Measurements from ENCODE around the gene VAMP7. TPM values are rescaled to one million over a fixed set of nuclear protein-coding genes. Genes with fewer than 3 reads are reported as not detected.
A peak's percentile ranks its signal among the peaks of the same experiment; 100 is the strongest.
"Not testable (repeated sequence)": the region's sequence is repeated elsewhere in the genome, so short reads cannot be mapped to it uniquely, and the experiment has no call there.

Gene VAMP7
- total RNA-seq: 24.8 TPM
- polyA plus RNA-seq: 10 to 100 TPM; 56.9 to 71.1 (median 60.9) TPM

GRCh38 chrX:155881158-155881993 is at the start of gene VAMP7:
VAMP7 (plus strand) TSS chrX:155881345; CDS start chrX:155889467, 8,122 bp downstream.
- Histone ChIP-seq H3K27me3 (ENCODE audit: control insufficient read depth, insufficient read depth, low read length) (no peaks in the 10 kb centered on the region), H3K36me3 (ENCODE audit: control insufficient read depth, insufficient read depth, low read length) (no peaks in the 10 kb centered on the region), H3K27ac (ENCODE audit: insufficient read depth, low read length, poor library complexity, severe bottlenecking) (peak within 1 kb of the TSS; percentile 76), H3K4me3 (ENCODE audit: low read depth, low read length) (peak within 1 kb of the TSS; percentile 92), H3K4me1 (ENCODE audit: control insufficient read depth, insufficient read depth, low read length, poor library complexity, severe bottlenecking) (peaks cover 11% of the 10 kb centered on the region), H3K9me3 (ENCODE audit: control insufficient read depth in 2 of 2, low read length in 2 of 2) (no peaks in the 10 kb centered on the region)
- Mint-ChIP-seq H3K27me3 (peaks cover 4% of the 10 kb centered on the region), H3K4me3 (peak within 1 kb of the TSS; percentile 94 to 96 (median 95)), H3K9me3 (peaks cover 0 to 1% (median 0%) of the 10 kb centered on the region in 7 donors), H3K27ac (peak within 1 kb of the TSS; percentile 86 to 96 (median 95)), H3K4me1 (peaks cover 6 to 40% (median 14%) of the 10 kb centered on the region in 4 donors), H3K36me3 (peaks cover 3% of the 10 kb centered on the region)
- ATAC-seq (ENCODE audit: low read depth in 2 of 2): peak; percentile 96 to 98
- DNase-seq: peak; percentile 75 to 91 (median 76)

- H3K9me3 ChIP-seq (ENCODE audit: control insufficient read depth in 2 of 2, low read length in 2 of 2): no peaks in the 10 kb centered on the region
- Mint-ChIP-seq H3K9me3 (peaks cover 0 to 7% (median 3%) of the 10 kb centered on the region in 7 donors), H3K27me3 (no peaks in the 10 kb centered on the region), H3K4me1 (no peaks in the 10 kb centered on the region), H3K36me3 (no peaks in the 10 kb centered on the region), H3K27ac (no peak overlapping the region), H3K4me3 (no peak overlapping the region)
- H3K36me3 ChIP-seq (ENCODE audit: control insufficient read depth, insufficient read depth, low read length): no peaks in the 10 kb centered on the region
- H3K4me1 ChIP-seq (ENCODE audit: control insufficient read depth, insufficient read depth, low read length, poor library complexity, severe bottlenecking): no peaks in the 10 kb centered on the region
- H3K4me3 ChIP-seq (ENCODE audit: low read depth, low read length): no peak overlapping the region
- no peak for DNase-seq
- ATAC-seq (ENCODE audit: low read depth in 2 of 2): no peak
- no peaks in the 10 kb centered on the region for H3K27me3 ChIP-seq (ENCODE audit: control insufficient read depth, insufficient read depth, low read length)
- no peak overlapping the region for H3K27ac ChIP-seq (ENCODE audit: insufficient read depth, low read length, poor library complexity, severe bottlenecking)
Measured at GRCh38 chrX:155841232-155841631, 39.9 kb upstream of the VAMP7 start.

GRCh38 chrX:155851786-155852185 is 29.4 kb upstream of the VAMP7 start:
- not testable (repeated sequence) for H3K4me3 ChIP-seq (ENCODE audit: low read depth, low read length); H3K36me3 Mint-ChIP-seq; DNase-seq; ATAC-seq (ENCODE audit: low read depth in 2 of 2); H3K36me3 ChIP-seq (ENCODE audit: control insufficient read depth, insufficient read depth, low read length); H3K27me3 Mint-ChIP-seq; H3K27ac ChIP-seq (ENCODE audit: insufficient read depth, low read length, poor library complexity, severe bottlenecking); H3K9me3 ChIP-seq (ENCODE audit: control insufficient read depth in 2 of 2, low read length in 2 of 2); H3K27ac Mint-ChIP-seq; H3K9me3 Mint-ChIP-seq; H3K4me1 Mint-ChIP-seq; H3K27me3 ChIP-seq (ENCODE audit: control insufficient read depth, insufficient read depth, low read length); H3K4me3 Mint-ChIP-seq; H3K4me1 ChIP-seq (ENCODE audit: control insufficient read depth, insufficient read depth, low read length, poor library complexity, severe bottlenecking)

GRCh38 chrX:155857561-155857960 is 23.6 kb upstream of the VAMP7 start:
- H3K27me3 Mint-ChIP-seq: peaks cover 12% of the 10 kb centered on the region
- H3K4me1 Mint-ChIP-seq: no peaks in the 10 kb centered on the region
- no peak for DNase-seq
- no peaks in the 10 kb centered on the region for H3K27me3 ChIP-seq (ENCODE audit: control insufficient read depth, insufficient read depth, low read length)
- peaks cover 0 to 3% (median 0%) of the 10 kb centered on the region in 7 donors for H3K9me3 Mint-ChIP-seq
- no peak overlapping the region for H3K27ac ChIP-seq (ENCODE audit: insufficient read depth, low read length, poor library complexity, severe bottlenecking)
- H3K27ac Mint-ChIP-seq: no peak overlapping the region
- no peak overlapping the region for H3K4me3 Mint-ChIP-seq
- no peak overlapping the region for H3K4me3 ChIP-seq (ENCODE audit: low read depth, low read length)
- no peaks in the 10 kb centered on the region for H3K36me3 ChIP-seq (ENCODE audit: control insufficient read depth, insufficient read depth, low read length)
- no peaks in the 10 kb centered on the region for H3K36me3 Mint-ChIP-seq
- ATAC-seq (ENCODE audit: low read depth in 2 of 2): no peak
- no peaks in the 10 kb centered on the region for H3K4me1 ChIP-seq (ENCODE audit: control insufficient read depth, insufficient read depth, low read length, poor library complexity, severe bottlenecking)
- H3K9me3 ChIP-seq (ENCODE audit: control insufficient read depth in 2 of 2, low read length in 2 of 2): no peaks in the 10 kb centered on the region

GRCh38 chrX:155864655-155865054 is 16.5 kb upstream of the VAMP7 start:
- no peak overlapping the region for H3K27ac ChIP-seq (ENCODE audit: insufficient read depth, low read length, poor library complexity, severe bottlenecking)
- Mint-ChIP-seq H3K4me1 (no peaks in the 10 kb centered on the region), H3K36me3 (no peaks in the 10 kb centered on the region), H3K27me3 (peaks cover 7% of the 10 kb centered on the region), H3K4me3 (no peak overlapping the region), H3K9me3 (peaks cover 0 to 18% (median 0%) of the 10 kb centered on the region in 7 donors), H3K27ac (no peak overlapping the region)
- ATAC-seq (ENCODE audit: low read depth in 2 of 2) (no peak), DNase-seq (no peak)
- H3K4me3 ChIP-seq (ENCODE audit: low read depth, low read length): no peak overlapping the region
- peaks cover 0 to 8% of the 10 kb centered on the region in 2 experiments for H3K9me3 ChIP-seq (ENCODE audit: control insufficient read depth in 2 of 2, low read length in 2 of 2)
- H3K27me3 ChIP-seq (ENCODE audit: control insufficient read depth, insufficient read depth, low read length): no peaks in the 10 kb centered on the region
- no peaks in the 10 kb centered on the region for H3K36me3 ChIP-seq (ENCODE audit: control insufficient read depth, insufficient read depth, low read length)
- no peaks in the 10 kb centered on the region for H3K4me1 ChIP-seq (ENCODE audit: control insufficient read depth, insufficient read depth, low read length, poor library complexity, severe bottlenecking)

GRCh38 chrX:155865193-155865592 is 16.0 kb upstream of the VAMP7 start:
- no peaks in the 10 kb centered on the region for H3K4me1 ChIP-seq (ENCODE audit: control insufficient read depth, insufficient read depth, low read length, poor library complexity, severe bottlenecking)
- Mint-ChIP-seq H3K9me3 (peaks cover 0 to 18% (median 0%) of the 10 kb centered on the region in 7 donors), H3K27me3 (peaks cover 7% of the 10 kb centered on the region), H3K27ac (no peak overlapping the region), H3K4me3 (no peak overlapping the region), H3K4me1 (no peaks in the 10 kb centered on the region), H3K36me3 (no peaks in the 10 kb centered on the region)
- no peaks in the 10 kb centered on the region for H3K36me3 ChIP-seq (ENCODE audit: control insufficient read depth, insufficient read depth, low read length)
- ATAC-seq (ENCODE audit: low read depth in 2 of 2) (no peak), DNase-seq (no peak)
- no peak overlapping the region for H3K27ac ChIP-seq (ENCODE audit: insufficient read depth, low read length, poor library complexity, severe bottlenecking)
- H3K9me3 ChIP-seq (ENCODE audit: control insufficient read depth in 2 of 2, low read length in 2 of 2): peaks cover 0 to 8% of the 10 kb centered on the region in 2 experiments
- no peak overlapping the region for H3K4me3 ChIP-seq (ENCODE audit: low read depth, low read length)
- H3K27me3 ChIP-seq (ENCODE audit: control insufficient read depth, insufficient read depth, low read length): no peaks in the 10 kb centered on the region

GRCh38 chrX:155867821-155868220 is 13.3 kb upstream of the VAMP7 start:
- DNase-seq: no peak
- Mint-ChIP-seq H3K4me1 (no peaks in the 10 kb centered on the region), H3K9me3 (peaks cover 0 to 18% (median 1%) of the 10 kb centered on the region in 7 donors), H3K4me3 (no peak overlapping the region), H3K27ac (no peak overlapping the region), H3K27me3 (peaks cover 7% of the 10 kb centered on the region), H3K36me3 (no peaks in the 10 kb centered on the region)
- H3K36me3 ChIP-seq (ENCODE audit: control insufficient read depth, insufficient read depth, low read length): no peaks in the 10 kb centered on the region
- no peaks in the 10 kb centered on the region for H3K27me3 ChIP-seq (ENCODE audit: control insufficient read depth, insufficient read depth, low read length)
- H3K9me3 ChIP-seq (ENCODE audit: control insufficient read depth in 2 of 2, low read length in 2 of 2): peaks cover 0 to 8% of the 10 kb centered on the region in 2 experiments
- H3K4me3 ChIP-seq (ENCODE audit: low read depth, low read length): no peak overlapping the region
- no peak for ATAC-seq (ENCODE audit: low read depth in 2 of 2)
- H3K27ac ChIP-seq (ENCODE audit: insufficient read depth, low read length, poor library complexity, severe bottlenecking): no peak overlapping the region
- no peaks in the 10 kb centered on the region for H3K4me1 ChIP-seq (ENCODE audit: control insufficient read depth, insufficient read depth, low read length, poor library complexity, severe bottlenecking)

GRCh38 chrX:155870958-155871357 is 10.2 kb upstream of the VAMP7 start:
- Histone ChIP-seq H3K9me3 (ENCODE audit: control insufficient read depth in 2 of 2, low read length in 2 of 2) (peaks cover 0 to 8% of the 10 kb centered on the region in 2 experiments), H3K4me3 (ENCODE audit: low read depth, low read length) (no peak overlapping the region), H3K27ac (ENCODE audit: insufficient read depth, low read length, poor library complexity, severe bottlenecking) (no peak overlapping the region), H3K36me3 (ENCODE audit: control insufficient read depth, insufficient read depth, low read length) (no peaks in the 10 kb centered on the region), H3K4me1 (ENCODE audit: control insufficient read depth, insufficient read depth, low read length, poor library complexity, severe bottlenecking) (no peaks in the 10 kb centered on the region), H3K27me3 (ENCODE audit: control insufficient read depth, insufficient read depth, low read length) (peaks cover 7% of the 10 kb centered on the region)
- H3K27ac Mint-ChIP-seq: no peak overlapping the region
- no peak for DNase-seq
- no peak for ATAC-seq (ENCODE audit: low read depth in 2 of 2)
- peaks cover 10% of the 10 kb centered on the region for H3K27me3 Mint-ChIP-seq
- H3K9me3 Mint-ChIP-seq: peaks cover 0 to 18% (median 2%) of the 10 kb centered on the region in 7 donors
- no peaks in the 10 kb centered on the region for H3K36me3 Mint-ChIP-seq
- H3K4me1 Mint-ChIP-seq: no peaks in the 10 kb centered on the region
- no peak overlapping the region for H3K4me3 Mint-ChIP-seq

Data from CD4-positive, CD25-positive, alpha-beta regulatory T cell (primary cell).